HepG2 (cell line): ENCODE results near the gene GBX1. TPM values are rescaled to one million over a fixed set of nuclear protein-coding genes. Genes with fewer than 3 reads are reported as not detected.
A peak's percentile ranks its signal among the peaks of the same experiment; 100 is the strongest.

Experiments
- ATAC-seq: fragments of 200-7000 bp; cut with Tn5 transposase; 3 replicates; pipeline ENCODE4 v1.9.1; 2020; ENCODE audit warnings: mild to moderate bottlenecking, moderate library complexity
- BruUV-seq: library from RNA; stranded (reverse); fragments of 400-500 nt; replicated peaks from 2 replicates; lab custom pipeline; 2021; lab: Mats Ljungman, UMichigan
- CTCF ChIA-PET: fragments of 300-600 bp; formaldehyde crosslinking; extraction: SDS; loops from one replicate; lab custom pipeline; 2021; ENCODE audit warnings: low total read pairs, inconsistent platforms, low intra/inter-chr PET ratio; lab: Yijun Ruan, JAX
- POLR2A ChIA-PET: fragments of 350-600 bp; sonication (Branson Sonifier 250); formaldehyde crosslinking; loops from one replicate; lab custom pipeline; 2020; ENCODE audit warnings: antibody characterized with exemption, inconsistent platforms; lab: Yijun Ruan, JAX
- DNase-seq: peaks from one replicate; pipeline ENCODE4 v3.0.0-alpha.2; 2015; ENCODE audit warnings: low spot score
- FAIRE-seq: peaks from 3 replicates; lab custom pipeline; 2011; peaks lifted over from hg19 to GRCh38; lab: Jason Lieb, UNC
- H2AFZ ChIP-seq: one replicate; pipeline ENCODE4 v1.6.1; 2011; ENCODE audit warnings: low read length, inconsistent platforms
- H3K27ac ChIP-seq: fragments of 300-600 bp; 3 replicates; pipeline ENCODE4 v1.8.0; 2011; ENCODE audit warnings: mixed run types, mild to moderate bottlenecking, mixed read lengths, low read length, inconsistent platforms; ENCODE audit not compliant: insufficient read depth; ENCODE audit errors: extremely low read length
- H3K27me3 ChIP-seq, 2 experiments: fragments of 200-600 bp in 1 of 2; 2 replicates in 1 of 2; 3 replicates in 1 of 2; pipeline versions ENCODE4 v1.6.0 to v1.8.0; 2011; ENCODE audit warnings: low read length in 2 of 2, mild to moderate bottlenecking in 2 of 2, moderate library complexity in 2 of 2, inconsistent platforms in 1 of 2; ENCODE audit not compliant: insufficient read depth in 2 of 2, control insufficient read depth in 1 of 2
- H3K36me3 ChIP-seq, 2 experiments: fragments of 200-600 bp in 1 of 2; replicated peaks in 1 of 2; 2 replicates in 1 of 2; 3 replicates in 1 of 2; pipeline versions ENCODE4 v1.5.1 to v1.8.0; 2011; ENCODE audit warnings: low read length in 2 of 2, inconsistent platforms in 1 of 2; ENCODE audit not compliant: insufficient read depth in 2 of 2, control insufficient read depth in 1 of 2
- H3K4me1 ChIP-seq: 2 replicates; pipeline ENCODE4 v1.5.1; 2012; ENCODE audit warnings: low read length, inconsistent platforms; ENCODE audit not compliant: insufficient read depth
- H3K4me2 ChIP-seq: 2 replicates; pipeline ENCODE4 v1.6.0; 2011; ENCODE audit warnings: low read depth, low read length, inconsistent platforms
- H3K4me3 ChIP-seq, 3 experiments: fragments of 200-600 bp in 1 of 3; sonication (generic), shearing (Covaris generic) in 1 of 3; replicated peaks in 1 of 3; 2 replicates each; pipeline ENCODE4 v1.5.1; 2011 to 2016; ENCODE audit warnings: low read length in 3 of 3, inconsistent platforms in 2 of 3, low read depth in 2 of 3, mild to moderate bottlenecking in 2 of 3, control low read depth in 1 of 3, mixed read lengths in 1 of 3; ENCODE audit not compliant: insufficient read depth in 1 of 3
- H3K79me2 ChIP-seq: one replicate; pipeline ENCODE4 v1.6.1; 2011; ENCODE audit warnings: low read length, inconsistent platforms; ENCODE audit not compliant: insufficient read depth
- H3K9ac ChIP-seq: 2 replicates; pipeline ENCODE4 v1.6.0; 2011; ENCODE audit warnings: mild to moderate bottlenecking, low read depth, low read length, inconsistent platforms; ENCODE audit not compliant: insufficient read depth
- H3K9me3 ChIP-seq: 2 replicates; pipeline ENCODE4 v1.5.1; 2012; ENCODE audit warnings: mild to moderate bottlenecking, low read length
- H4K20me1 ChIP-seq: 2 replicates; pipeline ENCODE4 v1.6.0; 2011; ENCODE audit warnings: inconsistent platforms, mild to moderate bottlenecking, low read length, moderate library complexity; ENCODE audit not compliant: insufficient read depth
- GABPA ChIP-seq, 2 experiments: IDR thresholded peaks; 2 replicates each; pipeline ENCODE4 v1.6.1; 2011 to 2016; ENCODE audit warnings: low read depth in 2 of 2, low read length in 1 of 2, missing biosample characterization in 1 of 2, missing genetic modification characterization in 1 of 2
- HNRNPL ChIP-seq: fragments of 200-400 bp; formaldehyde crosslinking; IDR thresholded peaks from 2 replicates; pipeline ENCODE4 v1.6.1; 2017; ENCODE audit warnings: mild to moderate bottlenecking, low read depth, low read length
- IKZF4 ChIP-seq: sonication (generic); formaldehyde crosslinking; IDR thresholded peaks from 2 replicates; pipeline ENCODE4 v1.5.1; 2020; ENCODE audit warnings: borderline replicate concordance, mild to moderate bottlenecking, low read depth, missing genetic modification reagents; ENCODE audit errors: not compliant biosample characterization
- MXD4 ChIP-seq: IDR thresholded peaks from 2 replicates; pipeline ENCODE4 v1.6.1; 2016; ENCODE audit warnings: mild to moderate bottlenecking, missing biosample characterization, missing genetic modification reagents
- NFE2L1 ChIP-seq: sonication (generic); formaldehyde crosslinking; IDR thresholded peaks from 2 replicates; pipeline ENCODE4 v1.4.0; 2020; ENCODE audit warnings: missing genetic modification reagents, mild to moderate bottlenecking, borderline replicate concordance
- PRPF4 ChIP-seq: fragments of 200-400 bp; formaldehyde crosslinking; IDR thresholded peaks from 2 replicates; pipeline ENCODE4 v1.6.1; 2016; ENCODE audit warnings: low read length, low read depth; ENCODE audit not compliant: poor library complexity, severe bottlenecking
- RFX5 ChIP-seq: IDR thresholded peaks from 2 replicates; pipeline ENCODE4 v1.6.1; 2011; ENCODE audit warnings: low read depth, low read length, improper control_type of control experiment
- SMAD1 ChIP-seq: sonication (generic); formaldehyde crosslinking; IDR thresholded peaks from 2 replicates; pipeline ENCODE4 v1.4.0; 2020; ENCODE audit warnings: missing genetic modification reagents, low read depth, mild to moderate bottlenecking, borderline replicate concordance
- ZBTB2 ChIP-seq: sonication (generic); formaldehyde crosslinking; IDR thresholded peaks from 2 replicates; pipeline ENCODE4 v1.8.0; 2022; ENCODE audit warnings: low read depth, missing genetic modification reagents
- ZNF205 ChIP-seq: IDR thresholded peaks from 2 replicates; pipeline ENCODE4 v1.6.1; 2018; ENCODE audit warnings: missing biosample characterization, missing genetic modification reagents
- WGBS: methylation state at CpG from one replicate; pipeline ENCODE4 v1.1.6; 2017; ENCODE audit warnings: low lambda C conversion rate; 5-methylcytosine and 5-hydroxymethylcytosine counted together
- in situ Hi-C: cut with HindIII; loops from 2 replicates; pipeline ENCODE4 v1.10.0; 2017; ENCODE audit warnings: low pct_unique_long_range_greater_than_20kb; ENCODE audit not compliant: extremely low pct_ligation_motif_present
- intact Hi-C: fragments of 100-400 bp; cut with micrococcal nuclease; formaldehyde crosslinking; loops from one replicate; pipeline ENCODE4 v1.10.0; 2022; ENCODE audit not compliant: unreplicated experiment
- polyA plus RNA-seq, 8 experiments: library from polyadenylated mRNA; depleted of rRNA in 3 of 8; stranded (reverse) in 7 of 8; unstranded in 1 of 8; fragments of >200 nt; fragmentation: Illumina TruSeq in 4 of 8; extraction: Trizol in 4 of 8; gene quantifications; 2 replicates each; pipeline versions ENCODE4 v1.2.1 to v1.2.3, GENCODE V29; 2011 to 2016; ENCODE audit warnings: low read depth in 4 of 8, missing spikeins in 1 of 8, mixed read lengths in 1 of 8; ENCODE audit not compliant: insufficient read depth in 1 of 8
- total RNA-seq, 5 experiments: library from RNA; depleted of rRNA; stranded (reverse); fragments of >200 nt; fragmentation: Illumina TruSeq; extraction: Trizol; gene quantifications; 2 replicates each; pipeline ENCODE4 v1.2.3, GENCODE V29; 2016; ENCODE audit warnings: low read depth in 1 of 5

The GBX1 gene
- total and polyA plus RNA-seq, 2 of the 13 experiments (the other 11 are each of a cell fraction or from before 2014, with no cell fraction given) = not detected

GRCh38 chr7:151141855-151142685 lies 25.4 kb downstream of the GBX1 start:
- Histone ChIP-seq H3K4me3 (no peak overlapping the region), H3K9me3 (no peaks in the 10 kb centered on the region), H2AFZ (no peak overlapping the region), H3K36me3 (peaks cover 15 to 32% of the 10 kb centered on the region in 2 experiments), H3K27me3 (no peaks in the 10 kb centered on the region), H3K4me2 (no peak overlapping the region), H3K79me2 (no peaks in the 10 kb centered on the region), H3K4me1 (no peaks in the 10 kb centered on the region), H3K9ac (no peak overlapping the region), H4K20me1 (no peaks in the 10 kb centered on the region), H3K27ac (no peak overlapping the region)
- BruUV-seq = no TSS peak
- intact Hi-C loops (no loop called here), in situ Hi-C loops (no loop called here)
- CTCF ChIA-PET = no interaction called here
- WGBS = 94% methylated on average over 6 of the region's 31 CpGs
- TF ChIP-seq HNRNPL (0 out of 2 replicates have a peak, but pooled peaks have one; percentile 3), GABPA (IDR thresholded peaks at IDR 0.05; ENCODE audit: low read depth, low read length) (no peak), GABPA (CRISPR knock-in tag; IDR thresholded peaks at IDR 0.05; ENCODE audit: low read depth) (no peak)
- no peak for DNase-seq
- no peak for ATAC-seq
- no peak for FAIRE-seq
- POLR2A ChIA-PET = interaction anchor here (1.2 kb wide), 1 partner anchor 85 kb away, joined by 3 read pairs; the partner anchor contains the start of gene ABCF2

GRCh38 chr7:151141311-151141854 lies 26.1 kb downstream of the GBX1 start:
- H3K36me3 ChIP-seq = peaks cover 15 to 39% of the 10 kb centered on the region in 2 experiments
- intact Hi-C loops (no loop called here), in situ Hi-C loops (no loop called here)
- H3K27me3 ChIP-seq = no peaks in the 10 kb centered on the region
- CTCF ChIA-PET = no interaction called here
- no peak overlapping the region for H2AFZ ChIP-seq
- no peaks in the 10 kb centered on the region for H3K79me2 ChIP-seq
- H3K4me2 ChIP-seq = no peak overlapping the region
- H4K20me1 ChIP-seq = no peaks in the 10 kb centered on the region
- BruUV-seq = no TSS peak
- H3K9ac ChIP-seq = no peak overlapping the region
- ATAC-seq = no peak
- WGBS = 99% methylated on average over 9 of the region's 9 CpGs
- H3K9me3 ChIP-seq = no peaks in the 10 kb centered on the region
- no peak for FAIRE-seq
- no peak overlapping the region for H3K4me3 ChIP-seq
- POLR2A ChIA-PET = interaction anchor here (1.2 kb wide), 1 partner anchor 86 kb away, joined by 3 read pairs; the partner anchor contains the start of gene ABCF2
- no peak overlapping the region for H3K27ac ChIP-seq
- no peaks in the 10 kb centered on the region for H3K4me1 ChIP-seq
- no peak for DNase-seq
- TF ChIP-seq RFX5 (no peak), NFE2L1 (CRISPR knock-in tag) (no peak), PRPF4 (no peak), ZNF205 (no peak), SMAD1 (CRISPR knock-in tag) (no peak), MXD4 (no peak), IKZF4 (CRISPR knock-in tag) (no peak), ZBTB2 (CRISPR knock-in tag) (no peak)
